DMS 273 treated with DMSO at 0.1 percent for 48 hours (cell line): ENCODE results near the gene ZNF24.

ENCODE experiments used
- DNase-seq: peaks from one replicate; lab custom pipeline; 2025; lab: John Stamatoyannopoulos, UW

The ZNF24 gene

GRCh38 chr18:35291166-35291565 is 53.1 kb downstream of the ZNF24 start:
- no peak for DNase-seq

- DNase-seq: peak; percentile 86
Measured at GRCh38 chr18:35290094-35290735, 54.0 kb downstream of the ZNF24 start, which contains the start of gene ZSCAN30. ZSCAN30 (minus strand) TSS chr18:35290229; CDS start chr18:35264352, 25,877 bp downstream.

GRCh38 chr18:35289727-35290093 is 54.5 kb downstream of the ZNF24 start:
- no peak for DNase-seq

GRCh38 chr18:35289293-35289692 is 54.9 kb downstream of the ZNF24 start:
- DNase-seq: no peak

- DNase-seq: no peak
Measured at GRCh38 chr18:35284841-35285240, 59.4 kb downstream of the ZNF24 start.

- DNase-seq: no peak
Measured at GRCh38 chr18:35283923-35284794, 60.1 kb downstream of the ZNF24 start.

- DNase-seq: no peak
Measured at GRCh38 chr18:35282353-35282752, 61.9 kb downstream of the ZNF24 start.
